Skeletal muscle satellite cell (primary cell): ENCODE results near the gene CST1.
"Not testable (repeated sequence)": the region's sequence is repeated elsewhere in the genome, so short reads cannot be mapped to it uniquely, and the experiment has no call there.

Experiments used
- H3K27me3 ChIP-seq: 2 replicates; pipeline ENCODE4 v1.7.0; 2013; ENCODE audit warnings: low read length; ENCODE audit not compliant: control insufficient read depth, insufficient read depth
- H3K36me3 ChIP-seq: 2 replicates; pipeline ENCODE4 v1.7.0; 2013; ENCODE audit warnings: mild to moderate bottlenecking, control low read depth, low read length; ENCODE audit not compliant: insufficient read depth
- H3K4me1 ChIP-seq: 2 replicates; pipeline ENCODE4 v1.7.0; 2013; ENCODE audit warnings: low read length; ENCODE audit not compliant: control insufficient read depth, insufficient read depth
- H3K4me2 ChIP-seq: 2 replicates; pipeline ENCODE4 v1.7.0; 2013; ENCODE audit warnings: mild to moderate bottlenecking, low read length
- H3K4me3 ChIP-seq: 2 replicates; pipeline ENCODE4 v1.7.0; 2013; ENCODE audit warnings: low read length
- H3K9ac ChIP-seq: 2 replicates; pipeline ENCODE4 v1.7.0; 2013; ENCODE audit warnings: mild to moderate bottlenecking, low read depth, low read length, moderate library complexity
- H3K9me3 ChIP-seq: replicated peaks from 2 replicates; pipeline ENCODE4 v1.7.0; 2013; ENCODE audit warnings: mild to moderate bottlenecking, control low read depth, low read length

Gene CST1

DNA sequence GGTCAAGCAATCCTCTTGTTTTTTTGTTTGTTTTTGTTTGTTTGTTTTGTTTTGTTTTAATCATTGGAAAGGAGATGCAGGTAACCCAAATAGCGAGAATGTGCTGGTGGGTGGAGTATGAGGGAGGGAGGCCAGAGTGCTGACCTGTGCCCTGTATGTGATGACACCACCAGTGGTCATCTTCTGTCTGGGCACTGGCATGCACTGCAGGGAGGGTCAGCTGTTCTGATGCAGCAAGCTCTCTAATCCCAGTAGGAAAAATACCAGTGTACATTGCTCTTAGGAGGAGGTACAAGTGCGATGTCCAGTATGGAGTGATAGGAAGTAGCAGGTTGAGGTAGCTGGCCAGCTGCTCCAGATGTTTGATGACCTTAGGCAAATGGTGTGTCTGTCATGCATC, 2.9 kb upstream of the CST1 start:
- Histone ChIP-seq H3K27me3 (no peaks in the 10 kb centered on the region), H3K9me3 (no peaks in the 10 kb centered on the region), H3K4me2 (no peak overlapping the region), H3K36me3 (no peaks in the 10 kb centered on the region), H3K4me1 (peaks cover 20% of the 10 kb centered on the region), H3K9ac (no peak overlapping the region), H3K4me3 (no peak overlapping the region)

DNA sequence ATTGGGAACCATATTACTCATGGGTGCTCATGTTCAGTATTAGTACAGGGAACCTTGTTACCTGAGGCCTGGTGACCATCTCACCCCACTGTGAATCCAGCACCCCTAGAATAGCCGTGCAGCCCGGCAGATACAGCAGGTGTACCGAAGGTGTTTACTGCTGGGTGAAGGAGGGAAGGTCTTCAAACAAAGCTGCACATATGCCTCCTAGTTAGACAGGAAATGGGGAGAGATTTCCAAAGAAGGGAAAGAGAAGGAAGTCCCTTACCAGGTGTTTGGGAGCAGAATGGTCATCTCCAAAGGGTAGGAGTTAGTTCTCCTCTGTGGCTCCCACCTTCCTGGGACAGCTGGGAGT, 2.4 kb upstream of the CST1 start:
- Histone ChIP-seq H3K36me3 (no peaks in the 10 kb centered on the region), H3K4me2 (no peak overlapping the region), H3K9ac (no peak overlapping the region), H3K4me1 (peaks cover 20% of the 10 kb centered on the region), H3K9me3 (no peaks in the 10 kb centered on the region), H3K27me3 (no peaks in the 10 kb centered on the region), H3K4me3 (no peak overlapping the region)

DNA sequence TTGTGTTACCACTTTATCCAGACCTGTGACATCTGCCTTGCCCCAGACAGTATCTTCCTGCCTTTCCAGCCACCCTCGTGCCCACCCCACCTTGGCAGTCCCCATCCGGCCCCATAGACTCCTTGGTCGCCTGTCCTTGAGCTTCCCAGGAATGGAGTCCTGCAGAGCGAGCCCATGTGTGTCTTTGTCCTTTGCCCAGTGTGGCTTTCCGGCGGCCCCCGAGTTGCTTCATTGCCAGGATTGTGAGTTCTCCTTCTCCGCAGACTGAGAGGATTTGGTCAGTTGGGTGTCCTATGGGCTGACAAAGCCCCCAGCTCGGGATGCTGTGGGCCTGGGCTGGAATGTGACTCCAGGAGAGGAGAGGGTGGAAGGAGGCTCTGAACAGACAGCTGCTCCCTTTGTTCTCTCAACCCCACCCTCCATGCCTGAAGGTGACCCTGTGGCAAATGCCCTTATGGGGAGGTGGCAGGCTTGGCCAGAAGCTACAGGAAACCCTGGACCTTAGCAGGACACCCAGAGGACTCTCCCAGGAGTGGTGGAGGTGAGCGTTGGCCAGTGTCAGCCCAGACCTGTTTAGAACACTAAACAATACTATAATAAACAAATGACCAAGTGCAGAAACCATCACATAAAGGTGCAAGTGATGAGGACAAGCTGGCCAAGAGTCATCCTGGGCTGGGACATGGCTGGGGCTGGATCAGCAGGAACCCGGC, 1.9 kb upstream of the CST1 start:
- Histone ChIP-seq H3K27me3 (no peaks in the 10 kb centered on the region), H3K9me3 (no peaks in the 10 kb centered on the region), H3K9ac (no peak overlapping the region), H3K4me2 (no peak overlapping the region), H3K4me1 (peaks cover 20% of the 10 kb centered on the region), H3K36me3 (no peaks in the 10 kb centered on the region), H3K4me3 (no peak overlapping the region)

DNA sequence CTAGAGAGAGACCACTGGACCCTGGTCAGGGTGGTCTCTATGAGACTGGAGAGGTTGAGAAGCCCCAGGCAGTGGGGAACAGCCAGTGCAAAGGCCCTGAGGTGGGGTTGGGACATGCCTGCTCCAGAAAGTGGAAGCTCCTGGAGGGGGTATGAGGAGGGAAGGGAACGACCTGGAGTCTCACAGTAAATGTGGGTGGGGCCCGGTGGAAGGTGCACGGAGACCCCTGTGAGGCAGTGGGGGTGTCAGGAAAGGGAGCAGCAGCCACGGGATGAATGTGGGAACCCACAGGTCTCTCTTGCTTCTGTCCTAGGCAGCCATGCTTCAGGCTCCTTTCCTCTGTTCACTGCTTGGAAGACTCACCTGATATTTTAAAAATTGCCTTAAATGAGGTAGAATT, 1.3 kb upstream of the CST1 start:
- no peak overlapping the region for H3K9ac ChIP-seq
- peaks cover 20% of the 10 kb centered on the region for H3K4me1 ChIP-seq
- no peaks in the 10 kb centered on the region for H3K27me3 ChIP-seq
- H3K9me3 ChIP-seq: no peaks in the 10 kb centered on the region
- H3K4me3 ChIP-seq: no peak overlapping the region
- H3K4me2 ChIP-seq: no peak overlapping the region
- H3K36me3 ChIP-seq: no peaks in the 10 kb centered on the region

DNA sequence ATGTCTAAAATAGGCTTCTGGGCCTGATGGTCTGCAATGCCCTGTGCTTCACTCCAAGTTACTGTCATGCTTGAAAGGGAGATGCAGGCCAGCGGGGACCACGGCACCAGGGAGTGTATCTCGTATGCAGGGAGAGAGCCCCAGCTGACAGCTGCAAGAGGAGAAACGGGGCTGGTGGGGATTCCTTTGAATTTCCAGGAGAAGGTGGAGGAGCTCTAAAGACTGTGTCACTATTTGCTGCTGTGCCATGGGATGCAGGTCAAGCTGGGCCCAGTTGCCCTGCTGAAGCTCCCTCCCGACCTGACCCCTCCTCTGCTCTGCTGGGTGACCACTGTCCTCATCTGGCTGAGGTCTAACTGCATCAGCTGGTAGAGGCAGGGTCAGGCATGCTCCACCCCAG, 989 bp downstream of the CST1 start:
- H3K9ac ChIP-seq: no peak overlapping the region
- H3K4me1 ChIP-seq: peaks cover 14% of the 10 kb centered on the region
- H3K4me3 ChIP-seq: no peak overlapping the region

DNA sequence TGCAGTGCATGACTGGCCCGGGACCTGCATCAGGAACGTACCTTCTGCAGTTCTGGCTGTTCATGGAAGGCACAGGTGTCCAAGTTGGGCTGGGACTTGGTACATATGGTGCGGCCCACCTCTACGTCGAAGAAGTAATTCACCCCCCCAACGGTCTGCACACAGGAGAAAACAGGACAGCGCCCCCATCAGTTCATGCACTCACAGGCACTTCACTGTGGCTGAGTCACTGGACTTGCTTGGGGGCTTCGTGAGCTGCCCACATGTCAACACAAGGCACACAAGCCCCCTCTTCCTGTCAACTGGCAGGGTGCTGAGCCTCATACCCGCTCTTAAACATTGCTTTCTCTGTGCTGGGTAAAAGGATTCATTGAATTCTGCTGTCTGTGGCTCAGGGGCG, 1.8 kb downstream of the CST1 start:
- not testable (repeated sequence) for H3K4me3 ChIP-seq, H3K4me2 ChIP-seq, H3K9me3 ChIP-seq, H3K9ac ChIP-seq, H3K27me3 ChIP-seq, H3K36me3 ChIP-seq
- H3K4me1 ChIP-seq: peaks cover 13% of the 10 kb centered on the region

More for the DNA sequence above, 989 bp downstream of the CST1 start:
- H3K4me2 ChIP-seq: no peak overlapping the region
- no peaks in the 10 kb centered on the region for H3K9me3 ChIP-seq
- no peaks in the 10 kb centered on the region for H3K27me3 ChIP-seq
- no peaks in the 10 kb centered on the region for H3K36me3 ChIP-seq

DNA sequence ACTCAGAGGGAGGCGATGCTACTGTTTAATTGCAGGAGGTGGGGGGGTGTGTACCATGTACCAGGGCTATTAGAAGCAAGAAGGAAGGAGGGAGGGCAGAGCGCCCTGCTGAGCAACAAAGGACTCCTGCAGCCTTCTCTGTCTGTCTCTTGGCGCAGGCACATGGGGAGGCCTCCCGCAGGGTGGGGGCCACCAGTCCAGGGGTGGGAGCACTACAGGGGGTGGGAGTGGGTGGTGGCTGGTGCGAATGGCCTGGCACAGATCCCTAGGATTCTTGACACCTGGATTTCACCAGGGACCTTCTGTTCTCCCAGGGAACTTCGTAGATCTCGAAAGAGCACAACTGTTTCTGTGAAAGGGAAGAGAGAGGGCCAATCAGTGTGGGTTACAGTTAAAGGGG, 3.2 kb downstream of the CST1 start:
- not testable (repeated sequence) for H3K4me3 ChIP-seq, H3K9me3 ChIP-seq, H3K9ac ChIP-seq, H3K4me2 ChIP-seq, H3K4me1 ChIP-seq, H3K27me3 ChIP-seq, H3K36me3 ChIP-seq

DNA sequence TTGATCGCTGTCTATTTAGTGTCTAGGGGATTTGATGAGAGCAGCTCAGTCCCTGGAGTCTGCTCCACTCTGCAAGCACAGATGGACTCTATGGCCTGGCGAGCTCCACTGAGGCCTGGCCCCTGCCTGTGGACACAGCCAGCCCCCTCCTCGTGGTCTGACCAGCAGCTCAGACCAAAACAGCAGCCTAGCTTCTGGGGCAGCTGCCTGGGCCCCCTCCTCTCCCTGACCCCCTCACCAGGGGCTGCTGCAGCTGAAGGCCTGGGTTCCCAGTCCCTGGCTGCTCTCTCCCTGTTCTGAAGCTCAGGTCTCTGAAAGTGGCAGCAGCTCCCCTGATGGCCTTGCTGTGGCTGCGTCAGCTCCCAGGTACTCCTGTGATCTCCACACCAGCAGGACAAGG, 3.6 kb downstream of the CST1 start:
- not testable (repeated sequence) for H3K4me3 ChIP-seq, H3K4me2 ChIP-seq, H3K27me3 ChIP-seq, H3K36me3 ChIP-seq, H3K9me3 ChIP-seq, H3K4me1 ChIP-seq, H3K9ac ChIP-seq

DNA sequence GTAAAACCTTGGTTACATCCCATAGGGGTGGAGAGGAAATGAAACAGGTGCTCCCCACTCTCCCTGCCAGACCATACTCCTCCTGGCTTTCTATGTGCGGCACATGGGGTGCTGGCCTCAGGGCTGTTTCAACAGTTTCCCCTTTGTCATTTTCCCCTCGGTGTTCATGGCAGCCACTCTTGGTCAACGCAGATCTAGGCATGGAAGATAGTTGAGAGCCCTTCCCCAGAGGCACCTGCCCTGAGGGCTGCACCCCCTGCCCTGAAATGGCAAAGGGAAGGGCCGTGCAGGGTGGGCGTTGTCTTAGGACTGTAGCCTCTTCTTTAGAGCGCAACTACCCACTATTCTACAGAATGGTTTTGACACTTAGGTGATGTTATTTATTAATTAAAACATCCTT, 4.4 kb downstream of the CST1 start:
- Histone ChIP-seq H3K4me3 (no peak overlapping the region), H3K36me3 (no peaks in the 10 kb centered on the region), H3K9me3 (no peaks in the 10 kb centered on the region), H3K27me3 (no peaks in the 10 kb centered on the region), H3K9ac (no peak overlapping the region), H3K4me1 (peaks cover 5% of the 10 kb centered on the region), H3K4me2 (no peak overlapping the region)

DNA sequence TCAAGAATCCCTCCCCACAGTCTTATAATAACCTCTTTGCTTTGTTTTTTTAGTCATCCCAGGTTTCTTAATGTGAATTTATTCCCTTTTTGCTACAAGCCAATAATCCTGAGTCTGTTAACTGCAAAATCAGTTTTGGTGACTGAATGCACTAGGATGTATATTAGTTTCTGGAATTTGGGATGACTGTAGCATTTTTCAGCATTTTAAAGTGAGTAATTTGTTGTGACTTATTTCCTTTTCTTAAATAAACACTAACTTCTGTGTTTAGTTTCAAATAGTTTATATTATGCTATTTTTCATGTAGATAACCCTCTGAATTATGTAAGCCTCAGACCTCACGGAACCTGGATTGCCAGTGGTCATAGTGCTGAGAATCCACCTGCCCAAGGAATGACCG, 5.5 kb downstream of the CST1 start:
- Histone ChIP-seq H3K4me2 (no peak overlapping the region), H3K9ac (no peak overlapping the region), H3K4me3 (no peak overlapping the region), H3K36me3 (no peaks in the 10 kb centered on the region), H3K4me1 (peaks cover 5% of the 10 kb centered on the region), H3K27me3 (no peaks in the 10 kb centered on the region), H3K9me3 (no peaks in the 10 kb centered on the region)

DNA sequence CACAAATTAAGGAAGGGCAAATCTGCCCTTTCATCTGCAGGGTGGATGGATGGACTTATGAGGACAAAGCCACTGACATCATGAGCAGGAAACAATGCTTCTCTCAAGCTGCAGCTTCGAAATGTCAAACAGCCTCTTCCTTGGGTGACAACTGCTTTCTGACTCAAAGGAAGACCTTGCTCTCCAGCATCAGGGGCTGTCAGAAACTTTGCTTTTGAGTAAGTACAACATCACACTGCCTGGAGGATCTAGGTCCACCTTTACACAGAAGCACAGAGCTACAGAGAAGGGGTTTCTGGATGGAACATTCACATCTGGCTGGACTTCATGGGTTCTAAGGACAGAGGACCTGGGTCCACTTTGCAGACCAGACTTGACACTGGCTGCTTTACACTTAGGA, 5.9 kb downstream of the CST1 start:
- Histone ChIP-seq H3K4me1 (peaks cover 5% of the 10 kb centered on the region), H3K4me3 (no peak overlapping the region), H3K9ac (no peak overlapping the region), H3K27me3 (no peaks in the 10 kb centered on the region), H3K4me2 (no peak overlapping the region), H3K9me3 (no peaks in the 10 kb centered on the region), H3K36me3 (no peaks in the 10 kb centered on the region)

DNA sequence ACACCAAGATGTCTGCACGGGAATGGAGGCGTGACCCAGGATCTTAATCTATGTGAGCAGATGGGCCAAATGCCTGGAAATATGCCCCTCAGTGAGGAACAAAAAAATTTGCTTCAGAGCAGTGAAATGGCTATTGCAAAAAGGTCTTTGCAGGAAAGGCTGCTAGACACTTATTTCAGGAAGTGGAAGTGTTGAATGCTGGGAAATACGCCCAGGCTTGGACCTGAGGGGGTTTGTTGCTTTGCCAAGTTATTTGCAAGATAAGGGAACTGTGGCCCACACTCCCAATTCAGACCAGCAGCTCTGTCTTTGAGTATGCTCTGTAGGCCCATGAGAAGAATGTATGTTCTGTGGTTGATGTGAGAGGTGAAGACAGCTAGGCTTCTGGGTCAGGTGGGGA, 15.3 kb downstream of the CST1 start:
- H3K4me3 ChIP-seq, H3K4me1 ChIP-seq, H3K9ac ChIP-seq, H3K36me3 ChIP-seq, H3K9me3 ChIP-seq, H3K4me2 ChIP-seq, H3K27me3 ChIP-seq: not testable (repeated sequence)
